NCI-H510A (cell line): ENCODE data around the gene KCNK7.
A peak's percentile ranks its signal among the peaks of the same experiment; 100 is the strongest.

Source experiments
- DNase-seq: peaks from one replicate; lab custom pipeline; 2025; lab: John Stamatoyannopoulos, UW

The KCNK7 gene

DNA sequence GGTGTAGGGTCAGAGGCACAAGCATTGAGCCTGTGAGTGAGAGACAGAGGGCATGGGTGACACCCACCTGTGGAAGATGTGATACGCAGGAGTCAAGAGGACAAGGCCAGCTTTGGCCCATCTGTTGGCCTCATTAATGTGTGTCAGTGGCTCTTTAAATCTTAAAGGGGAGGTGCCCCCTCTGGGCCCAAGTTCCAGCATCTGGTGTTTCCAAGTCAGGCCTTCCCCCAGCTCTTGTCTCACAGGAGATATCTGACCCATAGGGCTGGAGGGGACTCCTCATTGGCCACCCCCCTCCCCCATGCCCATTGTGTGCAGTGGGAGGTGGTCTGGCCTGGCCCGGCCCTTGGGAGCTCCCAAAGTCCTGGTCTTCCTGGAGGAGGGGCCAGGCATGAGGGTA, 8.9 kb downstream of the KCNK7 start:
- DNase-seq, result no peak

DNA sequence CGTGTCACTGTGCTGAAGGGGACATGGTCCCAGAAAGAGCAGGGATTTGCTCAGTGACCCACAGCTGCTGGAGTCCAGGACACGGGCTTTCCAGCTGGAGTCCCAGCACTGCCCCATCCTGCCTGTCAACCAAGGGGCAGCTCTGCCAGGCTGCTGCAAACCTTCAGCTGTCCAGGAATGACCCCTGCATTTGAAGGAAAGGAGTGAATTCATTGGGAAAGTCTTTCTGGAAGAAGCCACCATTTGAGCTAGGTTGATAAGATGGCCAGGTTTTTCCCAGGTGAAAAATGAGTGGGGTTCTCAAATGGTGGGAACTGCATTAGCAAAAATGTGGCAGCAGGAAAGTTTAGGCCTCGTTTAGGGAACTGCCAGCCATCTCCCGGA, 9.4 kb downstream of the KCNK7 start:
- DNase-seq, result no peak

DNA sequence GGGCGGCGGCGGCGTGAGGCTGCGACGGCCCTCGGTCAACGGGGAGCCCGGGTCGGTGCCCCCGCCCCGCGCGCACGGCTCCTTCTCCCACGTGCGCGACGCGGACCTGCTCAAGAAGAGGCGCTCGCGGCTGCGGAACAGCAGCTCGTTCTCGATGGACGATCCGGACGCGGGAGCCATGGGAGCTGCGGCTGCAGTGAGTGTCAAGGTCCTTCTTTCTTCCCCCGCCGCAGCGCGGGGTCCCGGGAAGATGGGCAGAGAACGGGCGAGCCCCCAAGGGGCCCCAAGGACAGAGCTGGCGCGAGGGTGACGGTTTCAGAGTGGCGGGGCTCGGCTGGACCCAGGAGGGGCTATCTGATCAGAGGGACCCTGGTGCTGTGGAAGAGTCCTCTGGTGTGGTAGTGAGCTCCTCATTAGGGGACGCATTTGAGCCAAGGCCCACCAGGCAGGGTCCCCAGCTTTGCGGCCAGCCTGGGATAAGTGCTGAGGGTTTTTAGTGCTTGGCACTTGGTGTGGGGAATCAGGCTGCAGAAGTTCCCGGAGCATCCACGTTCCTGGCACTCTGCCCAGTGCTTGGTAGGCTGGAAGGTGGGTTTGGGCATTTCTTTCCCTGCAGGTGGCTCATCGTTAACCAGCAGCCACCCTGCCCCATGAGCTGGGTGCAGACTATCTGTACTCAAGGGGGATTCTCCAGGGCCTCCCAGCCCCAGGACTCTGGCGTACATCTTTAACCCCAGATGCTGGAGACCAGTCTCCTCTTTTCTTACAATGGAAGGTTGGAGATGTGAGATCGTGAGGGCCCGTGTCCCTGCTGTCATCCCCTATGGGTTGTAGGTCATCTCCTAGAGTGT, 10.0 kb downstream of the KCNK7 start:
- no peak for DNase-seq

DNA sequence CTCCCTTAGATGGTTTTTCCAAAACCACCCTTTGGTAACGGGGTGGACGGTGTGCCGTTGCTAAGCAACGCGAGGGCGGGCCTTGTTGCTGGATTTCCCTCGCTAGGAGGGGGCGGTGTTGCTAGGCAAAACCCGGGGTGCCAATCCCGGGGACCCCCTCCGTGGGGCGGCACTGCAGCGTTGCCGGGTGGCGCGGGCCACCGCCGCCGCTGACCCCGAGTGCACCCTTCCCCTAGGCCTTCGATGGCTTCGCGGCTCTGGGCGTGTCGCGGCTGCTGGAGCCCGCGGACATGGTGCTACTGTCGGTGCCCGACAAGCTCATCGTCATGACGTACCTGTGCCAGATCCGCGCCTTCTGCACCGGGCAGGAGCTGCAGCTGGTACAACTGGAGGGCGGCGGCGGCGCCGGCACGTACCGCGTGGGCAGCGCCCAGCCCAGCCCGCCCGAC, 10.9 kb downstream of the KCNK7 start:
- DNase-seq, result no peak

GRCh38 chr11:65584106-65584505, 11.5 kb downstream of the KCNK7 start:
- DNase-seq, result no peak

GRCh38 chr11:65583589-65583988, 12.0 kb downstream of the KCNK7 start:
- no peak for DNase-seq

DNA sequence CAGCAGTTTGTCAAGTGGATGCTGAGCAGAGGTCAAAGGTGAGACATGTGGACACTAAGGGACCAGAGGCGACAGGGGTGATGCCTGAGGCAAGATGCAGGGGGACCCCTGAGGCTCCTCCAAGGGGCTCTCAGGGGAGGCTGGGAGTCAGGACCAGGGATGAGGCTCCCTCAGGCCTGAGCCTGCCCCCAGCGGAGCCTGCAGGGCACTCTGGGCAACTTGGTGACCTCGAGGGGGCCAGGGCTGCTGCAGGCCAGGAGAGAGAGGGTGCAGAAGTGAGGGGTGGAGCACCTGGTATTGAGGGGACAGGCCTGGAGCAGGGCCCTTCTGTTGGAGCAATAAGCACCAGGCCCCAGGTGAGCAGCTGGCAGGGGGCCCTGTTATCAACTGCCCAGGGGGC, 13.7 kb downstream of the KCNK7 start:
- DNase-seq, result no peak

GRCh38 chr11:65580756-65581155, 14.8 kb downstream of the KCNK7 start:
- no peak for DNase-seq

GRCh38 chr11:65580031-65580692, 15.4 kb downstream of the KCNK7 start:
- no peak for DNase-seq

DNA sequence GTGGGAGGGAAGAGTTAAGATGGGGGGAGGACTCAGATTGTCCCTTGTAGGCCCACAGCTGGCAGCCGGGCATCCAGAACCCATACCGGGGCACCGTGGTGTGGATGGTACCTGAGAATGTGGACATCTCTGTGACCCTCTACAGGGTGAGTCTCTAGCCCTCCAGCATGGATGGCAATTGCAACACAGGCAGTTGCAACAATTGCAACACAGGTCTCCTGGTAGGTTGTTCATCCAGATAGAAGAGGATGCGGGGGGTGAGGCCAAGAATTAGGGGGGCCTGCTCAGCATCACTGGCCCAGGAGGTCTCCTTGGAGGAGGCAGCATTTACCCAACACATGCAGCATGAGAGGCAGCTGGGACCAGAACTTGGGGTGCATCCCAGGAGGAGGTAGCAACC, 16.3 kb downstream of the KCNK7 start:
- no peak for DNase-seq

GRCh38 chr11:65578667-65579066, 16.9 kb downstream of the KCNK7 start:
- DNase-seq, result no peak

GRCh38 chr11:65578134-65578533, 17.5 kb downstream of the KCNK7 start:
- no peak for DNase-seq

- no peak for DNase-seq
Measured at GRCh38 chr11:65577756-65578109, 17.9 kb downstream of the KCNK7 start.

- no peak for DNase-seq
Measured at GRCh38 chr11:65576867-65577755, 18.5 kb downstream of the KCNK7 start.

DNA sequence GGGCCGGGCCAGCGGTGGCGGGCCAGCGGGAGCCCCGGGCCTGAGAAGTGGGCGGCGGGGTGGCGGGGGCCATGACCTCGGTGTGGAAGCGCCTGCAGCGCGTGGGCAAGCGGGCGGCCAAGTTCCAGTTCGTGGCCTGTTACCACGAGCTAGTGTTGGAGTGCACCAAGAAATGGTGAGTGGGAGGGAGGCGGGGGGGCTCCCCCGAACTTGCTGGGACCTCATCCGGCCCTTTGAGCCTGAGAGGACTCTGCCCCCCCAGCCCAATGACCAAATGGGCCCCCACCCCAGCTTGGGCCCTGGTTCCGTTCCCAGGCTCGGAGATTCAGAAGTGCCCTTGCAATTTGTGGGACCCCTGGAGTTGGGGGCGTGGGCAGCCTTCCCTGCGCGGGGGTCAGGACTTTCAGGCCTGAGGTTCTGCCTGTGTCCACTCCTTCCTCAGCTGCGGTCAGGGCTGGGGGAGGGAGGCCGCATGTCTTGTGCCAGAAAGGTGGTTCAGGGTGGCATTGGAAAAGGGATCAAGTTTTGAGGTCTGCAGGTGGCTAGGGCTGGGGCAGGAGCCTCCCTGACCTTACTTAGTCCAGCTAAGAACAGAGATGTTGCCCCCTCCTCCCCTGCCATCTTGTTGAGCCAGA, 19.3 kb downstream of the KCNK7 start:
- no peak for DNase-seq

DNA sequence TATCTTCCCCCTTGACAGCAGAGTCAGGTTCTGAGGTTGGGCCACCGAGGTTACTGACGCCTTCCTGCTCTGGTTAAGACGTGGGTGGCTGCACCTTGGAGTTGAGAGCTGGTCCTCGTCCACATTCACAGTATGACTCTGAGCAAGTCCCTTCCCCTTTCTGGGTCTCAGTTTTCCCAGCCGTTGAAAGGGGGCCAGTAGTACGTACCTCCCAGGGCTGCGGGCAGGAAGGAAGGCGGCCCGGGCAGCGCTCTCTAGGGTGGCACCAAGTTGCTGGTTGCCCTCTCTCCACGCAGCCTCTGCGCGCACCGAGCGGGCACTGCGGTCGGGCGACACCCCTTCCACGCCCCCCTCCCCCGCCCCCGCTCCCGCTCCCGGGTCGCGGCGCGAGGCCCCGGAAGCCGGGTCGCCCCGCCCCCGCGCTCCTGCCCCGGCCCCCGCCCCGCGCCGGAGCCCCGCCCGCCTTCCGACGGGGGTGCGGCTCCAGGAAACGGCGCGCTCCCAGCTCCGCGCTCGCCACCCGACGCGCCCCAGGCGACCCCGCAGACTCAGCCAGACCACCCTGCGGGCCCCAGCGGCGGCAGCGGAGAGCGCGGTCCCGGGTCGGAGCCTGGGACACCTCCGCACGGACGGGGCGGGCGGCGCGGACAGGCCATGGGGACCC, 19.9 kb downstream of the KCNK7 start, which contains the start of gene EHBP1L1:
TSS of gene EHBP1L1 (plus strand) at position 486 of the 664 bp plus-strand sequence. CDS start 250 bp downstream, outside the sequence.
- DNase-seq, result peak; percentile 56

DNA sequence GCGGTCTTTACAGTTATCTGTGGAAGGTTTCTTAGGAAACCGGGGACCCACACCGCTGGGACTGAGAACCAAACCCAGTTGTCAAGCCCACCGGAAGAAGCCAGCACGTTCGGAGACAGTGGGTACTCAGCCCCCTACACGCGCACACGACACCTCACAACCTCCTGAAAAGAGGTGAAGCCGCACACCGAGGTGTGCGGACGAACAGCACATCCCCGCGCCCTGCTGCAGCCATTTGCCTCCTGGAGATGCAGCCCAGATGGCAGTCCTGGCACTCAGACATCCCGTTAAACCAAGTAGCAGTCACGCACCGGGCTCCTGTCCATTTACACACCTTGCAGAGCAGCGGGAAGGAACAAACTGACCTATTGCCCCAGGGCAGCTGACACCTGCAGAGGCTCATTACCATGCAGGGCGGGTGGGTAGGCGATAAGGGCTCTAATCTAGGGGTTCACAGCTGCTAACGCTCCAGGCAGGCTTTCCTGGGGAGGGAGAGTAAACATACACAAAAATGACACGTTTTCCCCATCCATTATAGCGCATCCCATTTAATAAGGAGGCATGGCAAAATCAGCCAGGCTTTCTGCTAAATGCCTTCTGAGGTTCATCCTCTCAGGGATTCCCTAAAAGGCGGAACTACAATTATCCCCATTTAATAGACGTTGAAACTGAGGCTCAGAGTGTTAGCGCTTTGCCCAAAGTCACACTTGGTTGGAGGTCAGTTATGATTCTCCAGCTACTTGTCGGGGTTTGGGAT, 20.6 kb downstream of the KCNK7 start:
- DNase-seq, result no peak

GRCh38 chr11:65574109-65574810, 21.3 kb downstream of the KCNK7 start:
- DNase-seq, result peak; percentile 74

DNA sequence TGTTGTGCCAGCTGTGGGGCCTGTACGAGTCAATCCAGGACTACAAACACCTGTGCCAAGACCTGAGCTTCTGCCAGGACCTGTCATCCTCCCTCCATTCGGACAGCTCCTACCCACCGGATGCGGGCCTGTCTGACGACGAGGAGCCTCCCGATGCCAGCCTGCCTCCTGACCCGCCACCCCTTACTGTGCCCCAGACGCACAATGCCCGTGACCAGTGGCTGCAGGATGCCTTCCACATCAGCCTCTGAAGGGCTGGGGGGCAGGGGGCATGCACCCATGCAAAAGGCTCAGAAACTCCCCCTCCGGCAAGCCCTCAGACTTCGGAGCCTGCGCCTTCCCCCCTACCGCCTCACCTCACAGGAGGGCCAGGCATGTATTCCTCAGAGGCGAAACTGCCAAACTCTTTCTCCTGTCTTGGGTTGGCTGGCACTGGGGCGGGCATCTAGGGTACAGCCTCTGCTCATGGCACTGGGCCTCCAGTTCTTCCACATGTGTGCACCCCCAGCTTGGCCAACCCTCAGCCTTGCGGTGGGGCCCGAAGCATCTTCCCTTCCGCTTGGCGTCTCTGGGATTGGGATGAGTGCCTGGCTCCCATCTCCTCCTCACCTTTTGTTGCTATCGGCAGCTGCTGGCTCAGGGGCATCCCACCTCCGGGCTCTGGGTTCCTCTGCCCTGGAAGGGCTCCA, 22.1 kb downstream of the KCNK7 start:
- DNase-seq, result no peak
